Measurements from ENCODE around the gene BMP8A. TPM values are rescaled to one million over a fixed set of nuclear protein-coding genes. Genes with fewer than 3 reads are reported as not detected.
"Not testable (repeated sequence)": the region's sequence is repeated elsewhere in the genome, so short reads cannot be mapped to it uniquely, and the experiment has no call there.

BMP8A gene
- total and polyA plus RNA-seq, 7 donors, result 0.27 to 3.2 (median 0.81) TPM; not detected in 1

- H3K36me3 ChIP-seq; H3K9me3 ChIP-seq; intact Hi-C loops (cut with DNase I); H3K4me1 ChIP-seq; H3K27me3 ChIP-seq; DNase-seq: not testable (repeated sequence)
- peak overlapping the region in 1 of 4 donors; percentile 51 for H3K27ac ChIP-seq
- 7 to 19% methylated on average over 22 to 25 of the region's 78 CpGs for WGBS, 2 donors
- H3K4me3 ChIP-seq, result peak overlapping the region in 3 of 4 donors; percentile 42 to 45 (median 44)
Observed at GRCh38 chr1:39515131-39516086, 24.0 kb downstream of the BMP8A start.

DNA sequence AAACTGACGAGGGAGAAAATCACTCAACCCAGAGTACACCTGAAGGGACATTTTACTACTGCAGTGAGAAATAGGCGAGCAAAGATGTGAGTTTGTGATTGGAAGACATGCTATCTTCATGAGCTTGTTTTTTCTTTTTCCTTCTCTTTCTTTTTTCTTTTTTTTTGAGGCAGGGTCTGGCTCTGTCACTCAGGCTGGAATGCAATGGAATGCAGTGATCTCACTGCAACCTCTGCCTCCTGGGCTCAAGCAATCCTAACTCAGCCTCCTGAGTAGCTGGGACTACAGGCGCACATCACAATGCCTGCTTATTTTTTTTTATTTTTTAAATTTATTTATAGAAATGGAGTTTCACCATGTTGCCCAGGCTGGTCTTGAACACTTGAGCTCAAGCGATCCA, 25.4 kb downstream of the BMP8A start:
- intact Hi-C loops (cut with DNase I); H3K4me3 ChIP-seq; H3K27ac ChIP-seq; H3K36me3 ChIP-seq; H3K27me3 ChIP-seq; DNase-seq; H3K9me3 ChIP-seq; H3K4me1 ChIP-seq: not testable (repeated sequence)
- 97% methylated on average over 4 of the region's 4 CpGs for WGBS, 2 donors

DNA sequence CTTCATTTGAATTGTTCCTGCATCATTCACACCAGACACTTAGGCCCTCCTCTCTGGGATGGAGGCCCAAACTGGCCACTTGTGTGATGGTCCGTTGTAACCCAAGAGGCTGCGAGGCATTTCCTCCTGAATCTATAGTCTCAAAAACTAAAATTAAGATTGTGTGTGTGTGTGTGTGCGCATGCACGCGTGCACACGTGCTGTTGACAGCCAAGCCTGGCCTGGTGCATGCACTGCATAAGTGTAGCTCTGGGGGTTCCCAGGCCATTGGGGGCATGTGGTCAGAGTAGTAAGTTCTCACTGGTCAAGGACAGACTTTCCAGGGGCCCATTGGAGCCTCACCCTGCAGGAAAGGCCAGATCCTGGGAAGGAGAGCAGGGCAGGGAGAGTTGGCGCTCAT, 26.5 kb downstream of the BMP8A start:
- DNase-seq; H3K9me3 ChIP-seq; intact Hi-C loops (cut with DNase I); H3K4me1 ChIP-seq; H3K4me3 ChIP-seq; H3K27ac ChIP-seq; H3K36me3 ChIP-seq; H3K27me3 ChIP-seq: not testable (repeated sequence)
- 93 to 94% methylated on average over 6 of the region's 7 CpGs for WGBS, 2 donors

DNA sequence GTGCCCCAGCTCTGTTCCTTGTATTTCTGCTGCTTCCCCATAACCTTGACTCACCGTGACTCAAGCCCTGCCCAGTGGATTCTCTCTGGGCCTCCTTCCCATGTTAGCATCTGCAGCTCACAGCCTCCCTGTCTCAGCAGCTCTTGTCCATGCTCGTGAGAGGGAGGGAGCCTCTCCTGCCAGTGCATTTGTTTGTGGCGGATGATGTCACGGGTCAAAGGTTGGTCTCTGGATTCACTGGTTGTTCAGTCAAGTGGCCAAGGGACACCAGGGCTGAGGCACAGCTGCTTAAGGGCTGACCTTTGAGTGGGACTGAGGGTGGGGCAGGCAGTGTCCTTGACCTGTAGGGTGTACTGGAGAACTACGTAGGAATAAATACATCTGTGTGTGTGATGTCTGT, 27.9 kb downstream of the BMP8A start:
- H3K4me3 ChIP-seq; H3K9me3 ChIP-seq; H3K4me1 ChIP-seq; DNase-seq; H3K27ac ChIP-seq; H3K36me3 ChIP-seq; H3K27me3 ChIP-seq; intact Hi-C loops (cut with DNase I): not testable (repeated sequence)
- WGBS, 2 donors, result 8 to 42% methylated on average over 2 to 3 of the region's 5 CpGs

DNA sequence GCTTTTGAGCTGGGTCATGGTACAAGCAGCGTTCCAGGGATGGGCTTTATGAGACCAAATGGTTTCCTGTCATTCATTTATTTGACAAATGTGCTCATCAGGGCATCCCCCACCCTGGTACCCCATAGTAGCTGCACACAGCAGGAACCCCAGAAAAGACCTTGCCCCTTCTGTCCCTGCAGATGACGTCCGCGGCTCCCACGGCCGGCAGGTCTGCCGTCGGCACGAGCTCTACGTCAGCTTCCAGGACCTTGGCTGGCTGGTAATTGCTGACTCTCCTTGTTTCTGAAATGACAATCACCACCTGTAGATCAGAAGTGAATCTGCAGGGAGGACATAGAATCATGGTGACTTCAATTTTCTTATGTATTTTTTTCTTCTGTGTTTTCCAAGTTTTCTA, 30.8 kb downstream of the BMP8A start:
- WGBS, 2 donors, result 80 to 88% methylated on average over 10 of the region's 10 CpGs
- DNase-seq; intact Hi-C loops (cut with DNase I); H3K27me3 ChIP-seq; H3K27ac ChIP-seq; H3K9me3 ChIP-seq; H3K4me3 ChIP-seq; H3K4me1 ChIP-seq: not testable (repeated sequence)
- H3K36me3 ChIP-seq, result peaks cover 0 to 10% (median 3%) of the 10 kb centered on the region in 4 donors

DNA sequence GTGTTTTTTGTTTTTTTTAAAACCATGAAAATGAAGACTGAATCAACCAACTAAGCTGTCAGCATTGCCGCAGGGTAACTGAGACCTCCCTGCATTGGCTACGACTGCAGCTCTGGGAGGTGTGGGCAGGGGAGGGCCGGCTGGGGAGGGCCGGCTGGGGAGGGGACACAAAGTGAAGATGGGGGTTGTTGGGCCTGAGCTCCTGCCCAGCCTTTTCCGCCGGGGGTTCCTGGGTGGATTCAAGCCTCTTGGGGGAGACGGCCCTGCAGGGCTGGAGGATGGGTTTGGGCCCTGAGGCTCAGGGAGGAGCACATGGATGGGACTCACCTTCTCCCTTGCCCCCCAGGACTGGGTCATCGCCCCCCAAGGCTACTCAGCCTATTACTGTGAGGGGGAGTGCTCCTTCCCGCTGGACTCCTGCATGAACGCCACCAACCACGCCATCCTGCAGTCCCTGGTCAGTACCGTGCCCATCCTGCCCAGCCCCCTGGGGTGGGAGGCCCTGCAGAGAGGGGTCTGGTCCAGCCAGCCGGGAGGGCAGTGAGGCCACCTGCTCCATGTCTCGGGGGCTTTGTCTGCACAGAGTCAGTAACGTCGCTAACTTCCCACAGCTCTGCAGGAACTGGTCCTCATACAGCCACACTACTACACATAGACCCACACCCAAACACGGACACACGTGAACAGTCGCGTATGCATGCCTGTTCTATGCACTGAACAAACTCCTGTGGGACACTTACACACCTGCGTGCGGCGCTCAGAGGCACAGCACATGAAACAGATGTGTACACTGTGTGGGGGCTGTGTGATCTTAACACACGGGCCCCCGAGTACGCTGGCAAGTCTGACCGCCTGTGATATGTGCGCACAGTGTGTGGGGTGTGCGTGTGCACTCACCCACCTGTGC, 31.5 kb downstream of the BMP8A start:
- Histone ChIP-seq H3K27ac (no peak overlapping the region), H3K4me1 (peaks cover 0 to 4% (median 0%) of the 10 kb centered on the region in 4 donors), H3K4me3 (no peak overlapping the region), H3K27me3 (no peaks in the 10 kb centered on the region), H3K9me3 (no peaks in the 10 kb centered on the region), H3K36me3 (peaks cover 0 to 17% (median 4%) of the 10 kb centered on the region in 4 donors)
- WGBS, 2 donors, result 89 to 93% methylated on average over 29 of the region's 29 CpGs
- intact Hi-C loops (cut with DNase I), result no loop called here
- DNase-seq, result no peak
- TF ChIP-seq POLR2A (IDR thresholded peaks at IDR 0.05), result no peak
- no peak for TF ChIP-seq CTCF (IDR thresholded peaks at IDR 0.05)
- TF ChIP-seq EP300 (IDR thresholded peaks at IDR 0.05), result no peak
- no peak for TF ChIP-seq POLR2AphosphoS5 (IDR thresholded peaks at IDR 0.05)

- intact Hi-C loops (cut with DNase I), result no loop called here
- Histone ChIP-seq H3K36me3 (peaks cover 0 to 30% (median 6%) of the 10 kb centered on the region in 4 donors), H3K27me3 (no peaks in the 10 kb centered on the region), H3K4me1 (peaks cover 0 to 4% (median 0%) of the 10 kb centered on the region in 4 donors), H3K9me3 (no peaks in the 10 kb centered on the region), H3K4me3 (no peak overlapping the region), H3K27ac (no peak overlapping the region)
- 70 to 89% methylated on average over 6 of the region's 6 CpGs for WGBS, 2 donors
- TF ChIP-seq POLR2AphosphoS5 (IDR thresholded peaks at IDR 0.05) (peak in 1 of 4 donors; percentile 26), POLR2A (IDR thresholded peaks at IDR 0.05) (no peak), EP300 (IDR thresholded peaks at IDR 0.05) (no peak), CTCF (IDR thresholded peaks at IDR 0.05) (no peak)
- DNase-seq, result no peak
Observed at GRCh38 chr1:39524171-39524570, 32.7 kb downstream of the BMP8A start.

Data from sigmoid colon (tissue), 7 donors.